Spleen (tissue), 11 donors: ENCODE measurements around the gene FOXC1. TPM values are rescaled to one million over a fixed set of nuclear protein-coding genes. Genes with fewer than 3 reads are reported as not detected.

Experiments
- DNase-seq: peaks from one replicate; pipeline ENCODE4 v3.0.0-alpha.2; 2020
- H3K27ac ChIP-seq, 8 donors: fragments of 200-600 bp; sonication (generic) in 7 of 8; 1 replicate in 4 of 8; 2 replicates in 4 of 8; pipeline versions ENCODE4 v1.5.0 to v1.8.0; 2016 to 2021; ENCODE audit warnings: inconsistent platforms in 4 of 8, mild to moderate bottlenecking in 4 of 8, moderate library complexity in 1 of 8
- H3K27me3 ChIP-seq, 7 donors: fragments of 200-600 bp; sonication (generic) in 6 of 7; replicated peaks in 1 of 7; 1 replicate in 4 of 7; 2 replicates in 3 of 7; pipeline versions ENCODE4 v1.5.0 to v1.8.0; 2016 to 2021; ENCODE audit warnings: inconsistent platforms in 3 of 7, mild to moderate bottlenecking in 1 of 7
- H3K36me3 ChIP-seq, 6 donors: fragments of 200-600 bp; sonication (generic) in 5 of 6; 1 replicate in 4 of 6; 2 replicates in 2 of 6; pipeline versions ENCODE4 v1.5.0 to v1.8.0; 2016 to 2021; ENCODE audit warnings: inconsistent platforms in 2 of 6
- H3K4me1 ChIP-seq, 6 donors: fragments of 200-600 bp; sonication (generic) in 5 of 6; 1 replicate in 3 of 6; 2 replicates in 3 of 6; pipeline versions ENCODE4 v1.5.0 to v1.8.0; 2016 to 2021; ENCODE audit warnings: inconsistent platforms in 3 of 6
- H3K4me3 ChIP-seq, 8 donors: fragments of 200-600 bp; sonication (generic) in 7 of 8; 1 replicate in 4 of 8; 2 replicates in 4 of 8; pipeline versions ENCODE4 v1.5.0 to v1.8.0; 2016 to 2021; ENCODE audit warnings: inconsistent platforms in 4 of 8, mild to moderate bottlenecking in 4 of 8, moderate library complexity in 2 of 8
- H3K9me3 ChIP-seq, 8 donors: fragments of 200-600 bp; sonication (generic) in 7 of 8; 1 replicate in 4 of 8; 2 replicates in 4 of 8; pipeline versions ENCODE4 v1.5.0 to v1.8.0; 2016 to 2021; ENCODE audit warnings: inconsistent platforms in 4 of 8
- CTCF ChIP-seq, 11 experiments: fragments of 200-600 bp in 7 of 11; fragments of 450-650 bp in 4 of 11; sonication (generic) in 4 of 11; IDR thresholded peaks in 8 of 11; conservative IDR thresholded peaks in 3 of 11; 1 replicate in 7 of 11; 2 replicates in 4 of 11; pipeline versions ENCODE4 v1.4.0 to v1.8.0; 2016 to 2021; ENCODE audit warnings: antibody characterized with exemption in 11 of 11, inconsistent platforms in 4 of 11, mild to moderate bottlenecking in 1 of 11
- POLR2A ChIP-seq, 3 donors: fragments of 450-650 bp; IDR thresholded peaks; one replicate each; pipeline ENCODE4 v1.5.1; 2017; ENCODE audit warnings: antibody characterized with exemption in 3 of 3, mild to moderate bottlenecking in 1 of 3
- POLR2AphosphoS5 ChIP-seq, 3 donors: sonication (generic); formaldehyde crosslinking; IDR thresholded peaks; one replicate each; pipeline ENCODE4 v1.5.1; 2017; ENCODE audit warnings: antibody characterized with exemption in 3 of 3
- WGBS, 5 donors: extraction: QIAGEN DNeasy Blood & Tissue Kit in 3 of 5; methylation state at CpG; one replicate each; pipeline versions ENCODE4 v1.1.5 to v1.1.7; 2013 to 2018; 5-methylcytosine and 5-hydroxymethylcytosine counted together
- intact Hi-C: fragments of 100-400 bp; cut with DNase I; formaldehyde crosslinking; loops from one replicate; pipeline ENCODE4 v1.15.0; 2023; ENCODE audit warnings: low total_unique reads
- polyA plus RNA-seq, 3 donors: library from polyadenylated mRNA; stranded (reverse); fragments of 200-250 nt; gene quantifications; one replicate each; pipeline ENCODE4 v1.2.1, GENCODE V29; 2013
- total RNA-seq, 7 donors: library from RNA; depleted of rRNA in 3 of 7; stranded (reverse); fragments of >200 nt in 3 of 7; fragmentation: NEBNext Ultra II Directional in 4 of 7; extraction: Animal tissue kit (Norgen Biotek cat#: 25700) in 4 of 7; gene quantifications; one replicate each; pipeline versions ENCODE4 v1.1.0 to v1.2.1, GENCODE V29; 2016 to 2021
- donor health status: healthy with polysubstance abuse.
- donor health status: DM: no; HTN: no; CAD: no; lungs with moderate emphysema.
- donor health status: DM: no; HTN: no; CAD: no.
- donor health status: Bipolar disorder and iron deficiency.
- donor health status: healthy.
- donor health status: DM: no; HTN: no; CAD: no.
- donor health status: DM: yes; HTN: yes; CAD: no.

FOXC1 gene
- total and polyA plus RNA-seq, 10 donors = 0.20 to 1.1 (median 0.55) TPM

GRCh38 chr6:1574083-1574761 lies 35.5 kb upstream of the FOXC1 start:
- Histone ChIP-seq H3K4me3 (no peak overlapping the region), H3K27ac (no peak overlapping the region), H3K27me3 (peaks cover 0 to 19% (median 0%) of the 10 kb centered on the region in 7 donors), H3K36me3 (no peaks in the 10 kb centered on the region), H3K4me1 (no peaks in the 10 kb centered on the region), H3K9me3 (peaks cover 4 to 35% (median 29%) of the 10 kb centered on the region in 8 donors)
- 87 to 89% (median 88%) methylated on average over 13 of the region's 13 CpGs for WGBS, 5 donors
- intact Hi-C loops = no loop called here
- no peak for DNase-seq
- TF ChIP-seq POLR2A (IDR thresholded peaks at IDR 0.05) = no peak
- no peak for TF ChIP-seq POLR2AphosphoS5 (IDR thresholded peaks at IDR 0.05)
- TF ChIP-seq CTCF (IDR thresholded peaks at IDR 0.05 in 8 of 11, conservative IDR thresholded peaks at IDR 0.05 in 3 of 11) = no peak

GRCh38 chr6:1574890-1575209 lies 34.9 kb upstream of the FOXC1 start:
- no peak for DNase-seq
- Histone ChIP-seq H3K4me3 (no peak overlapping the region), H3K27ac (no peak overlapping the region), H3K27me3 (peaks cover 0 to 25% (median 0%) of the 10 kb centered on the region in 7 donors), H3K9me3 (peaks cover 4 to 29% (median 25%) of the 10 kb centered on the region in 8 donors), H3K36me3 (no peaks in the 10 kb centered on the region), H3K4me1 (no peaks in the 10 kb centered on the region)
- WGBS, 5 donors = 73 to 89% (median 84%) methylated on average over 6 of the region's 6 CpGs
- no peak for TF ChIP-seq CTCF (IDR thresholded peaks at IDR 0.05 in 8 of 11, conservative IDR thresholded peaks at IDR 0.05 in 3 of 11)
- TF ChIP-seq POLR2AphosphoS5 (IDR thresholded peaks at IDR 0.05) = no peak
- intact Hi-C loops = no loop called here

GRCh38 chr6:1575210-1576041 lies 34.3 kb upstream of the FOXC1 start:
- H3K4me3 ChIP-seq = no peak overlapping the region
- H3K27ac ChIP-seq = no peak overlapping the region
- peaks cover 0 to 31% (median 0%) of the 10 kb centered on the region in 7 donors for H3K27me3 ChIP-seq
- TF ChIP-seq POLR2AphosphoS5 (IDR thresholded peaks at IDR 0.05) = no peak
- no peak for TF ChIP-seq CTCF (IDR thresholded peaks at IDR 0.05 in 8 of 11, conservative IDR thresholded peaks at IDR 0.05 in 3 of 11)
- TF ChIP-seq POLR2A (IDR thresholded peaks at IDR 0.05) = no peak
- DNase-seq = no peak
- H3K4me1 ChIP-seq = no peaks in the 10 kb centered on the region
- no peaks in the 10 kb centered on the region for H3K36me3 ChIP-seq
- peaks cover 2 to 24% (median 19%) of the 10 kb centered on the region in 8 donors for H3K9me3 ChIP-seq
- intact Hi-C loops = no loop called here
- WGBS, 5 donors = 59 to 77% (median 67%) methylated on average over 16 of the region's 16 CpGs

DNA sequence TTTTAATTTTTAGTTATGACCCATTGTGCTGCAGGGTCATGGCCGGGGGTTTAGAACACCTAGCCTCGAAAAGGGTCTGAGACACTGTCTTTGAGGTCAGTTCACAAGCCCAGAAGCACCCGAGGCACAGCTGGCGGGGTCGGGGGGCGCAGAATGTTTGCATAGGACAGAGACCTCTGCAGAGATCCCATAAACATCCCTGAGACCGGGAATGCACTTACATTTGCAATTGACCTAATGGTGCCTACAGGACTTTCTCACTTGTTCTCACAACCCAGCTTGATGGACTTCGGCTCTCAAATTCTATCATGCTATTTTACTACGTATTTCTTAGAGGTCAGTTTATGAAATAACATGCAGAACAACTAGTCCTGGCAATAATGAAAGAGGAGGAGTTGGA lies 33.5 kb upstream of the FOXC1 start:
- TF ChIP-seq POLR2AphosphoS5 (IDR thresholded peaks at IDR 0.05) (no peak), CTCF (IDR thresholded peaks at IDR 0.05 in 8 of 11, conservative IDR thresholded peaks at IDR 0.05 in 3 of 11) (no peak), POLR2A (IDR thresholded peaks at IDR 0.05) (no peak)
- WGBS, 5 donors = 78 to 90% (median 84%) methylated on average over 9 of the region's 9 CpGs
- no peak for DNase-seq
- H3K4me1 ChIP-seq = no peaks in the 10 kb centered on the region
- no peak overlapping the region for H3K4me3 ChIP-seq
- H3K36me3 ChIP-seq = no peaks in the 10 kb centered on the region
- intact Hi-C loops = no loop called here
- peaks cover 0 to 39% (median 0%) of the 10 kb centered on the region in 7 donors for H3K27me3 ChIP-seq
- peaks cover 0 to 16% (median 12%) of the 10 kb centered on the region in 8 donors for H3K9me3 ChIP-seq
- H3K27ac ChIP-seq = no peak overlapping the region
